HG03108 (cell line): ENCODE data around the gene LCE2D.

Source experiments
- ATAC-seq: cut with Tn5 transposase; IDR thresholded peaks from one replicate; pipeline ENCODE4 v1.9.1; 2021; ENCODE audit warnings: moderate library complexity; ENCODE audit not compliant: unreplicated experiment

Gene LCE2D

GRCh38 chr1:152697701-152698600 is 34.8 kb downstream of the LCE2D start, which contains the start of gene LCE2A:
Gene LCE2A (plus strand): TSS chr1:152698345. CDS start chr1:152698902, 557 bp downstream.
- ATAC-seq = no peak

GRCh38 chr1:152699746-152700145 is 36.6 kb downstream of the LCE2D start:
- no peak for ATAC-seq

GRCh38 chr1:152707860-152708259 is 44.7 kb downstream of the LCE2D start, which contains the start of gene LCE4A:
Gene LCE4A (plus strand): TSS chr1:152708160. CDS start chr1:152709076, 916 bp downstream.
- no peak for ATAC-seq
